Natural killer cell treated with Interleukin-12 subunit alpha and Interleukin-12 subunit beta and Interleukin-15 and Interleukin-18, amount 100 ng/mL, for 72 hours (primary cell): Measurements from ENCODE around the gene BLVRA. TPM values are rescaled to one million over a fixed set of nuclear protein-coding genes. Genes with fewer than 3 reads are reported as not detected.
"Not testable (repeated sequence)": the region's sequence is repeated elsewhere in the genome, so short reads cannot be mapped to it uniquely, and the experiment has no call there.

Experiments
- ATAC-seq, 2 donors: fragments of 150-1000 bp; cut with Tn5 transposase in 1 of 2; sonication (Bioruptor Pico), chemical (Tn5 transposase) in 1 of 2; 2 replicates each; pipeline ENCODE4 v1.10.0; 2021
- DNase-seq: peaks from one replicate; pipeline ENCODE4 v3.0.0; 2022; ENCODE audit warnings: low spot score
- H3K27ac Mint-ChIP-seq, 2 donors: 1 replicate in 1 of 2; 2 replicates in 1 of 2; pipeline ENCODE4 v1.8.0; 2022; ENCODE audit warnings: mixed read lengths in 2 of 2, mild to moderate bottlenecking in 1 of 2, moderate library complexity in 1 of 2
- H3K27me3 Mint-ChIP-seq, 2 donors: 1 replicate in 1 of 2; 2 replicates in 1 of 2; pipeline ENCODE4 v1.8.0; 2022; ENCODE audit warnings: mixed read lengths in 2 of 2
- H3K36me3 Mint-ChIP-seq: one replicate; pipeline ENCODE4 v1.8.0; 2022; ENCODE audit warnings: mixed read lengths
- H3K4me1 Mint-ChIP-seq, 2 donors: 1 replicate in 1 of 2; 2 replicates in 1 of 2; pipeline ENCODE4 v1.8.0; 2022; ENCODE audit warnings: low read depth in 2 of 2, mixed read lengths in 2 of 2, mild to moderate bottlenecking in 1 of 2
- H3K4me3 Mint-ChIP-seq: one replicate; pipeline ENCODE4 v1.8.0; 2022; ENCODE audit warnings: mixed read lengths
- H3K9me3 Mint-ChIP-seq: 2 replicates; pipeline ENCODE4 v1.8.0; 2022; ENCODE audit warnings: mixed read lengths
- total RNA-seq, 2 donors: library from RNA; stranded (reverse); gene quantifications; one replicate each; pipeline ENCODE4 v1.2.3, GENCODE V29; 2022

Gene BLVRA, protein sequence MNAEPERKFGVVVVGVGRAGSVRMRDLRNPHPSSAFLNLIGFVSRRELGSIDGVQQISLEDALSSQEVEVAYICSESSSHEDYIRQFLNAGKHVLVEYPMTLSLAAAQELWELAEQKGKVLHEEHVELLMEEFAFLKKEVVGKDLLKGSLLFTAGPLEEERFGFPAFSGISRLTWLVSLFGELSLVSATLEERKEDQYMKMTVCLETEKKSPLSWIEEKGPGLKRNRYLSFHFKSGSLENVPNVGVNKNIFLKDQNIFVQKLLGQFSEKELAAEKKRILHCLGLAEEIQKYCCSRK
- total RNA-seq, result 10 to 100 TPM; 34.6 to 62.0 TPM

DNA sequence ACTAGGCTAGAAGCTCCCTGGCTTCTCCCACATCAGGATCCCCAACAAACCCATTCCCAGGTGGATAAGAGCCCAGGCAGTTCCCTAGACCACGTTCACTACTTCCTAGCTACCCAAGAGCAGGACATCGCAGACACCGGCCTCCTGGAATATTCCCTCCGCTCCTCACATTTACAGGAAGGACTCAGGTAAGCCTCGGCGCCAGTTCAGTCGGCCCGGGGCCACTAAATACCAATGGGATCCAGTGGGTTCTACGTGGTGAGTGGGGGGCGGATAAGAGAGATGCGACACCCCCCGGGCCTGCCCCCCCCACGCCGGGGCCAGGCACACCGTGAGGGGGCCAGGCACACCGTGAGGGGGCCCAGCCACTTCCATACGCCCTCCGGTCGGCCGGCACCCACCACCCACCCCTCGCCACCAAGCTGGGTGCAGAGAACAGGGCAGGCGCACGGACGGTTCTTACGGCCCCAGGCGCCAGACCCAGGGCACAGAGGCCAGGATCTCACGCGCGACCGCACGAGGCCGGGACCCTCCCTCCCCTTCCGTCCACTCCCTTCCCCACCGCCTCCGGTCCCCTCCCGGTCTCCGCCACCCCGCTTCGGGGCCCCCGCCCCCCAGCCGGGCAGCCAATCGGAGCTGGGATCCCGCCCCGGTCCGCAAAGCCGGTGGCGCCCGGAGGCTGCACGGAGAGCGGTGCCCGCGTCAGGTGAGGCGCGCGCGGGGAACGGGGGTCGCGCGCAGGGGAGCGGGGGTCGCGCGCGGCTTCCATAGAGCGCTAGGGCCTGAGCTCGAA lies at the start of gene BLVRA:
TSS of gene BLVRA (plus strand) at position 652 of the 793 bp plus-strand sequence. CDS start 12,479 bp downstream, outside the sequence.
- DNase-seq, result peak; percentile 85
- H3K27me3 Mint-ChIP-seq, result peaks cover 0 to 12% of the 10 kb centered on the region in 2 donors
- H3K4me1 Mint-ChIP-seq, result peaks cover 34 to 38% of the 10 kb centered on the region in 2 donors
- no peaks in the 10 kb centered on the region for H3K9me3 Mint-ChIP-seq
- ATAC-seq, result peak; percentile 84 to 92
- peak within 1 kb of the TSS; percentile 2 to 78 for H3K27ac Mint-ChIP-seq
- peak within 1 kb of the TSS; percentile 69 for H3K4me3 Mint-ChIP-seq
- no peaks in the 10 kb centered on the region for H3K36me3 Mint-ChIP-seq

DNA sequence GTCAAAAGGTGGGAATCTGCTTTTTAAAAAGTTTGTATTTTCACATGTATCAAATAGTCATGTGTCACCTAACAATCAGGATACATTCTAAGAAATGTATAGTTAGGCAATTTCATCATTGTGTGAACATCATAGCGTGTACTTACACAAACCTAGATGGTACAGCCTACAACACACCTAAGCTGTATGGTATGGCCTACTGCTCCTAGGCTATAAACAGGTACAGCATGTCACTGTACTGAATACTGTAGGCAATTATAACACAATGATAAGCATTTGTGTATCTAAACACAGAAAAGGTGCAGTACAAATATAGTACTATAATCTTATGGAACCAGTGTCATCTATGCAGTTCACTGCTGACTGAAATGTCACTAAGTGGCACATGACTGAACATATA lies 47.0 kb upstream of the BLVRA start:
- ATAC-seq (no peak), DNase-seq (no peak)
- Mint-ChIP-seq H3K9me3 (no peaks in the 10 kb centered on the region), H3K4me1 (peaks cover 13 to 14% of the 10 kb centered on the region in 2 donors), H3K27ac (no peak overlapping the region), H3K4me3 (no peak overlapping the region), H3K36me3 (peaks cover 7% of the 10 kb centered on the region), H3K27me3 (no peaks in the 10 kb centered on the region)

DNA sequence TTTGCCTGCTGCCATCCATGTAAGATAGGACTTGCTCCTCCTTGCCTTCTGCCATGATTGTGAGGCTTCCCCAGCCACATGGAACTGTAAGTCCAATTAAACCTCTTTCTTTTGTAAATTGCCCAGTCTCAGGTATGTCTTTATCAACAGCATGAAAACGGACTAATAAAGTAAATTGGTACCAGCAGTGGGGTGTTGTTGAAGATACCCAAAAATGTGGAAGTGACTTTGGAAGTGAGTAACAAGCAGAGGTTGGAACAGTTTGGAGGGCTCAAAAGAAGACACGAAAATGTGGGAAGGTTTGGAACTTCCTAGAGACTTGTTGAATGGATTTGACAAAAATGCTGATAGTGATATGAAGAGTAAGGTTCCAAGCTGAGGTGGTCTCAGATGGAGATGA lies 42.5 kb upstream of the BLVRA start:
- H3K4me3 Mint-ChIP-seq, H3K9me3 Mint-ChIP-seq, ATAC-seq, H3K36me3 Mint-ChIP-seq, H3K27me3 Mint-ChIP-seq, DNase-seq: not testable (repeated sequence)
- peaks cover 33 to 42% of the 10 kb centered on the region in 2 donors for H3K4me1 Mint-ChIP-seq
- H3K27ac Mint-ChIP-seq, result peak overlapping the region in 1 of 2 donors; percentile 6

DNA sequence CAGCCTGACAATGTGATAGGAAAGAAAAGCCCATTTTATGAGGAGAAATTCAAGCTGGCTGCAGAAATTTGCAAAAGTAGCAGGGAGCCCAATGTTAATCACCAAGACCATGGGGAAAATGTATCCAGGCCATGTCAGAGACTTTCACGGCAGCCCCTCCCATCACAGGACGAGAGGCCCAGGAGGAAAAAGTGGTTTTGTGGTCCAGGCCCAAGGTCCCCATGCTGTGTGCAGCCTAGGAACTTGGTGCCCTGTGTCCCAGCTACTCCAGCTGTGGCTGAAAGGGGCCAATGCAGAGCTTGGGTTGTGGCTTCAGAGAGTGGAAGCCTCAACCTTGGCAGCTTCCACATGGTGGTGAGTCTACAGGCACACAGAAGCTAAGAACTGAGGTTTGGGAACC lies 41.9 kb upstream of the BLVRA start:
- H3K4me1 Mint-ChIP-seq, result peaks cover 34 to 48% of the 10 kb centered on the region in 2 donors
- no peak for ATAC-seq
- H3K27ac Mint-ChIP-seq, result no peak overlapping the region

DNA sequence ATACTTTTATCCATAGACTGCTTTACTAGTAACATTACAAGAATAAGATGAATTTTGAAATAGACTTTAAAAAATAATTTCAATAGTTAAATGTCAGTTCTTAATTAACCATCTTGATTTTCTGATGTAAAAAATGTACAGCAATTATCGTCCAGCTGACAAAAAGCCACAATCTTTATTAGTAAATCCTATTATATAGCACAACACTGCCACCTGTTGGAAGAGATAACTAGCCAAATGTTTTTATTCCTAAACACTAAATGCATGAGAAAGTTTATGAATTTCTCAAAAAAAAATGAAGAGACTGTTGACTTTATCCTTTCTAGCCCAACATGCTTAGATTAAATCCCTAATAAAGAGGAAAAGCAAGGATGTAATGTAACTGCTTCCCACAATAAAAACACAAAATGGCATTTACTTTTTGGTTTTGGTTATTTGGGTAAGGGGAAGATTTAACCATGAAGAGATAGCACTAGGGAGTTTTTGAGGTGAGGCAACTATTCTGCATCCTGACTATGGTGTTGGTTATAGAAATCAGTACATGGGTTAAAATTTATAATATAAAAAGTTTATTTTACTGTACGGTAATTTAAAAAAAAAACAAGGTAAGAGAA lies 37.2 kb upstream of the BLVRA start:
- no peaks in the 10 kb centered on the region for H3K9me3 Mint-ChIP-seq
- no peaks in the 10 kb centered on the region for H3K27me3 Mint-ChIP-seq
- H3K36me3 Mint-ChIP-seq, result peaks cover under 1% of the 10 kb centered on the region
- DNase-seq, result no peak
- ATAC-seq, result no peak
- peaks cover 36% of the 10 kb centered on the region in 2 donors for H3K4me1 Mint-ChIP-seq
- H3K27ac Mint-ChIP-seq, result peak overlapping the region in 1 of 2 donors; percentile 12
- no peak overlapping the region for H3K4me3 Mint-ChIP-seq

More for the DNA sequence above, 41.9 kb upstream of the BLVRA start:
- no peaks in the 10 kb centered on the region for H3K9me3 Mint-ChIP-seq
- no peak for DNase-seq
- no peaks in the 10 kb centered on the region for H3K27me3 Mint-ChIP-seq
- H3K36me3 Mint-ChIP-seq, result peaks cover 7% of the 10 kb centered on the region
- no peak overlapping the region for H3K4me3 Mint-ChIP-seq

DNA sequence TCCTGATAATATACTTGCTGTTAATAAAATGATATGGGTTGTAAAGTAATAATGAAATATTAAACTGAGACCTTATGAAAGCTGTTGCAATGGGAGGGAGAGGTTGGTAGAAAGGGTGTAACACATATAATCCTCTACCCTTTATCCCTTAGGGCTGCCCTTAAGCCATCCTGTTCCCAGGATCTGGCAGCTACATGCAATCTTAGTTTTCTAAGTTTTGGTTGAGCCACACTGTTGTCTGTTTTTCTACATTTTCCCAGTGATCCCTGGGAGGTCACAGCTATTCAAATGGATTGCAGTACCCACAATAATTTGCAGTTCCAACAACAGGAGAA lies 35.5 kb upstream of the BLVRA start:
- DNase-seq, result no peak
- no peak overlapping the region for H3K4me3 Mint-ChIP-seq
- peaks cover 39% of the 10 kb centered on the region in 2 donors for H3K4me1 Mint-ChIP-seq
- H3K36me3 Mint-ChIP-seq, result peaks cover 7% of the 10 kb centered on the region
- no peak for ATAC-seq
- no peaks in the 10 kb centered on the region for H3K9me3 Mint-ChIP-seq
- no peaks in the 10 kb centered on the region for H3K27me3 Mint-ChIP-seq
- peak overlapping the region in 1 of 2 donors; percentile 42 for H3K27ac Mint-ChIP-seq

DNA sequence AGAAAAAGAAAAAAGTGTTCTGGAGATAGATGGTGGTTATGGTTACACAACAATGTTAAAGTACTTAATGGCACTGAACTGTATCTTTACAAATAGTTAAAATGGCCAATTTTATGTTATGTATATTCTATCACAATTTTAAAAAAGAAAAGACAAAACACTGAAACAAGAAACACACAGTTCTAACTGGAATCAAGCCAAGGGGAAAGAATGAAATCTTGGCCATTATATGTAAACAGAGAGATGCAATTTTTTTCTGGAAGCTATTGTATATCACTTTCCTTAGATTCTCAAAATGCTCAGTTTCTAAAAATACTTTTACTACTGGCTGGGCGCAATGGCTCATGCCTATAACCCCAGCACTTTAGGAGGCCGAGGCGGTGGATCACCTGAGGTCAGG lies 33.2 kb upstream of the BLVRA start:
- no peak for DNase-seq
- Mint-ChIP-seq H3K27me3 (no peaks in the 10 kb centered on the region), H3K36me3 (peaks cover 13% of the 10 kb centered on the region), H3K4me3 (no peak overlapping the region), H3K9me3 (no peaks in the 10 kb centered on the region), H3K4me1 (peaks cover 34 to 36% of the 10 kb centered on the region in 2 donors), H3K27ac (no peak overlapping the region)
- no peak for ATAC-seq

DNA sequence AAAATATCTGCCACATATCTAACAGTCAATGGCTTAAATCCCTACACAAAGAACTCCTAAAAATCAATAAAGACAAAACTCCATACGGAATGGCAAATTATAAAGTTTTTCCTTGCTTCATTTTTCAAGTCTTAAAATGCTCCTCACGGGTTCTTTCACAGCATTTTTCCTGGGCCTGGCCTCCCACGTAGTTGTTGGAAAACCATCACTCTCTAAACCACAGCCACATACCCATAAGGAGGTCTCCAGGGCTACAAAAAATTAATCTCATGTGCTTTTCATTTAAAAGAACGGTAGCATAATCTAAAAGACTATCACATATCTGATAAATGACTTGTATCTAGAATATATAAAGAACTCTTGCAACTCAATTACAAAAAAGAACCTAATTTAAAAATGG lies 32.0 kb upstream of the BLVRA start:
- DNase-seq, result no peak
- peaks cover 22 to 31% of the 10 kb centered on the region in 2 donors for H3K4me1 Mint-ChIP-seq

DNA sequence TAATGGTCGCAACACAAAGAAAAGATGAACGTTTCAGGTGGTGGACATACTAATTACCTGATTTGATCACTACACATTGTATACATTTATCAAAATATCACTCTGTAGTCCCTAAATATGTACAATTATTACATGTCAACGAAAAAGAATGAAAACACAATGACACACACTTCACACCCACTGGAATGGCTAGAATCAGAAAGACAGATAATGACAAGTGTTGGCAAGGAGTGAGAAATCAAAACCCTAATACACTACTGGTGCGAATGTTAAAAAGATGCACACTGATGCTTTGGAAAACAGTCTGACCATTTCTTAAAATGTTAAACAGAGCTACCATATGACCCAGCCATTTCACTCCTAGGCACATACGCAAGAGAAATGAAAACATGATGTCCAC lies 31.5 kb upstream of the BLVRA start:
- DNase-seq, result no peak
- Mint-ChIP-seq H3K9me3 (no peaks in the 10 kb centered on the region), H3K36me3 (peaks cover 13% of the 10 kb centered on the region), H3K27me3 (no peaks in the 10 kb centered on the region), H3K4me3 (peak overlapping the region; percentile 67), H3K27ac (peak overlapping the region; percentile 21 to 39), H3K4me1 (peaks cover 21 to 31% of the 10 kb centered on the region in 2 donors)
- ATAC-seq, result no peak

More for the DNA sequence above, 32.0 kb upstream of the BLVRA start:
- H3K36me3 Mint-ChIP-seq, result peaks cover 13% of the 10 kb centered on the region
- H3K27ac Mint-ChIP-seq, result no peak overlapping the region
- peak overlapping the region; percentile 67 for H3K4me3 Mint-ChIP-seq
- H3K9me3 Mint-ChIP-seq, result no peaks in the 10 kb centered on the region
- ATAC-seq, result no peak
- H3K27me3 Mint-ChIP-seq, result no peaks in the 10 kb centered on the region

DNA sequence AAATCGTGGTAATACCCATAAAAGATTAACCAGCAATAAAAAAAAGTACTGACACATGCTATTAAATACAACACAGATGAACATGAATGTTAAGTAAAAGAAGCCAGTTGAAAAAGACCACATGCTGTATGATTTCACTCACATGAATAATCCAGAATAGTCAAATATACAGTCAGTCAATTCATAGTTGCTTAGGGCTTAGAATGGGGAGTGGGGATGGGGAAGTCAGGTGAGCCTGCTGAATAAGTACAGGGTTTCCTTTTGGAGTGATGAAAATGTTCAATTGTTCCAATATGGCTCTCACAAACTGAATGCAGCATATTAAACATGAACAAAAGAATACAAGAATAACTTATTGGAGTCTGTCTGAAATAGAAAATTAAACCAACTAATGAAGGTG lies 31.0 kb upstream of the BLVRA start:
- H3K27ac Mint-ChIP-seq, result peak overlapping the region; percentile 21 to 39
- no peak for ATAC-seq
- H3K36me3 Mint-ChIP-seq, result peaks cover 13% of the 10 kb centered on the region
- peaks cover 21 to 31% of the 10 kb centered on the region in 2 donors for H3K4me1 Mint-ChIP-seq
- no peaks in the 10 kb centered on the region for H3K9me3 Mint-ChIP-seq
- peak overlapping the region; percentile 67 for H3K4me3 Mint-ChIP-seq
- no peak for DNase-seq
- no peaks in the 10 kb centered on the region for H3K27me3 Mint-ChIP-seq

DNA sequence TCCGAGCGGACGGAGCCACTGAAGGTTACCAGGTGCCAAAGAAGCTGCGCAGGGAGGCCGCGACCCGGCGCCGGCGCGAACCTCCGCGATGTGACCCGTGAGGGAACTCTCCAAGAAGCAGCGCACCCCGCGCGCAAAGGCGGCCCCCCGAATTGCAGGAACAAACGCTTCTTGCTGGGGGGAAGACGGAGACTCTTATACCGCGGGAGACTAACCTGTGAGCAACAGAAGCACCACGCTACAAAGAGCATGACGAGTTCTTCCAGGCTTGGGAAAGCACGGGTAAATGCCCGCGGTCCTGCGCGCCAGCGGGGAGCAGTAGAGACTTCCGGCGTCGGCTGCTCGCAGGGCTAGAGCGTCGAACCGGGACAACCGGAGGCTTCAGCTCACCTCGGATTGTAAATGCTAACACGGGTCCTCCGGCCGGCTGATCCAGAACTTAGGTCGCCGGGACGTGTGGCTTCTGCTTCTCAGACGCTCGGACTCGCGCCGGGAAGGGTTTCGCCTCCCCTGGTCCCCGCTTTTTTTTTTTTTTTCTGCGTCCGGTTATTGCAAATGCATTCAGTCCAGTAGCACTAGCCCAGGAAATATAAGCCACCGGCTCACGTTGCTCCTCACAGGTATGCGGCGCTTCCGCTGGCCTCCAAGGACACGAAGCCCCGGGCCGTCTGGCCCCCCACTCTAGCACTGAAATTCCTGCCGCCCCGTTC lies 29.1 kb upstream of the BLVRA start, which contains the start of gene COA1:
TSS of gene COA1 (minus strand) at position 310 of the 710 bp plus-strand sequence. CDS start 80,909 bp downstream, outside the sequence.
- Mint-ChIP-seq H3K27me3 (no peaks in the 10 kb centered on the region), H3K9me3 (no peaks in the 10 kb centered on the region), H3K27ac (peak within 1 kb of the TSS; percentile 84 to 87), H3K36me3 (peaks cover 13% of the 10 kb centered on the region), H3K4me1 (peaks cover 21 to 24% of the 10 kb centered on the region in 2 donors), H3K4me3 (peak within 1 kb of the TSS; percentile 95)
- peak; percentile 89 for DNase-seq
- peak; percentile 98 for ATAC-seq

DNA sequence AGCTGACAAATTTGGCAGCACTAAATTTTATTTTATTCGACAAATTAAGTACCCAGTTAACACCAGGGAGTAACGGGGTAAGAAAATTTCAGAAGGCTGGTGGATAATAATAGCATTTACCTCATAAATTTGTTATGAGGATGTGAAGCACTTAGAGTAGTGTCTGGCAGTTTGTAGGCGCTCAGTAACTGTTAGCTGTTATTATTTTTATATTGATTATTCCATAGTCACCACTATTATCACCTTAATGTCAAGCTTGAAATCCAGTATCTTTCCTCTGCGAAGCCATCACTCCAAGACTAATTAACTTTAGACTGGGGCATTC lies 28.6 kb upstream of the BLVRA start:
- no peaks in the 10 kb centered on the region for H3K27me3 Mint-ChIP-seq
- no peaks in the 10 kb centered on the region for H3K9me3 Mint-ChIP-seq
- ATAC-seq (no peak), DNase-seq (no peak)
- peaks cover 21 to 28% of the 10 kb centered on the region in 2 donors for H3K4me1 Mint-ChIP-seq
- peaks cover 13% of the 10 kb centered on the region for H3K36me3 Mint-ChIP-seq
- peak overlapping the region; percentile 84 to 87 for H3K27ac Mint-ChIP-seq
- peak overlapping the region; percentile 95 for H3K4me3 Mint-ChIP-seq

DNA sequence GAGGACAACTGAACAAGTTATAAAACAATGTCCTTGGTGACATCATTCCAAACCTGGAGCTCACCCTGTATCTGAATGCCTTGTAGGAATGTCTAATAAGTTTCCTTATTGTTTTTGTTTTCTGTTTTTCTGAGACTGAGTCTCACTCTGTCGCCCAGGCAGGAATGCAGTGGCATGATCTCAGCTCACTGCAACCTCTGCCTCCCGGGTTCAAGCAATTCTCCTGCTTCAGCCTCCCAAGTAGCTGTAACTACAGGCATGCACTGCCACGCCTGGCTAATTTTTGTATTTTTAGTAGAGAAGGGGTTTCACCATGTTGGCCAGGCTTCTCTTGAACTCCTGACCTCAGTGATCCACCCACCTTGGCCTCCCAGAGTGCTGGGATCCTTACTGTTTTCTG lies 27.0 kb upstream of the BLVRA start:
- ATAC-seq, H3K27ac Mint-ChIP-seq: not testable (repeated sequence)

More for the DNA sequence above, 27.0 kb upstream of the BLVRA start:
- not testable (repeated sequence) for H3K4me3 Mint-ChIP-seq, H3K9me3 Mint-ChIP-seq, H3K27me3 Mint-ChIP-seq, DNase-seq
- peaks cover 13% of the 10 kb centered on the region for H3K36me3 Mint-ChIP-seq
- peaks cover 32 to 33% of the 10 kb centered on the region in 2 donors for H3K4me1 Mint-ChIP-seq
